Measurements from ENCODE around the gene NNT. TPM values are rescaled to one million over a fixed set of nuclear protein-coding genes. Genes with fewer than 3 reads are reported as not detected.
"Not testable (repeated sequence)": the region's sequence is repeated elsewhere in the genome, so short reads cannot be mapped to it uniquely, and the experiment has no call there.

NNT gene
- total and polyA plus RNA-seq, 8 donors = 8.7 to 127 (median 17.5) TPM

DNA sequence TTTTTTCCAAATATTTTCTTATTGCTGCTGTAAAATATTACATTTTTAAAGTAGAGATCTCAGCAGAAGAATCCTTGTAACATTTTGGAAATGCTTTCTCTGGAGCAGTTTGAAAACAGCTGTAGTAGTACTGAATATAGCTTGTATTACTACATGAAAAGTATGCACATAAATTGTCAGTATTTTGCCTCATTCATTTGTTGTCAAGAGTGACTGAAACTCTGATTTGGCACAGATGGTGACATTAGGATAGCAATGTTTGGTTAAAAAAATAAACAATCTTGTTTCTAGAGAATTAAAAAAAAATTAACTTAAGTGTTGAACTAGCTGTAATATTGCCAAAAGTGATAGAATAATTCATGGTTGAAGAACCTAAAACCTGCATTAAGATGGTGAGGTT, 90.4 kb downstream of the NNT start:
- Histone ChIP-seq H3K36me3 (peaks cover 0 to 38% (median 17%) of the 10 kb centered on the region in 4 donors), H3K9me3 (peaks cover 0 to 21% (median 5%) of the 10 kb centered on the region in 4 donors), H3K4me1 (peaks cover 0 to 9% (median 0%) of the 10 kb centered on the region in 4 donors), H3K4me3 (no peak overlapping the region), H3K27ac (no peak overlapping the region), H3K27me3 (no peaks in the 10 kb centered on the region)
- TF ChIP-seq EP300 (IDR thresholded peaks at IDR 0.05) (no peak), POLR2A (IDR thresholded peaks at IDR 0.05) (no peak), POLR2AphosphoS5 (IDR thresholded peaks at IDR 0.05) (no peak)
- TF ChIP-seq, protein P1, sequence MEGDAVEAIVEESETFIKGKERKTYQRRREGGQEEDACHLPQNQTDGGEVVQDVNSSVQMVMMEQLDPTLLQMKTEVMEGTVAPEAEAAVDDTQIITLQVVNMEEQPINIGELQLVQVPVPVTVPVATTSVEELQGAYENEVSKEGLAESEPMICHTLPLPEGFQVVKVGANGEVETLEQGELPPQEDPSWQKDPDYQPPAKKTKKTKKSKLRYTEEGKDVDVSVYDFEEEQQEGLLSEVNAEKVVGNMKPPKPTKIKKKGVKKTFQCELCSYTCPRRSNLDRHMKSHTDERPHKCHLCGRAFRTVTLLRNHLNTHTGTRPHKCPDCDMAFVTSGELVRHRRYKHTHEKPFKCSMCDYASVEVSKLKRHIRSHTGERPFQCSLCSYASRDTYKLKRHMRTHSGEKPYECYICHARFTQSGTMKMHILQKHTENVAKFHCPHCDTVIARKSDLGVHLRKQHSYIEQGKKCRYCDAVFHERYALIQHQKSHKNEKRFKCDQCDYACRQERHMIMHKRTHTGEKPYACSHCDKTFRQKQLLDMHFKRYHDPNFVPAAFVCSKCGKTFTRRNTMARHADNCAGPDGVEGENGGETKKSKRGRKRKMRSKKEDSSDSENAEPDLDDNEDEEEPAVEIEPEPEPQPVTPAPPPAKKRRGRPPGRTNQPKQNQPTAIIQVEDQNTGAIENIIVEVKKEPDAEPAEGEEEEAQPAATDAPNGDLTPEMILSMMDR (IDR thresholded peaks at IDR 0.05) = no peak
- intact Hi-C loops (cut with DNase I; ENCODE audit: low total_unique reads) = no loop called here
- DNase-seq = no peak

DNA sequence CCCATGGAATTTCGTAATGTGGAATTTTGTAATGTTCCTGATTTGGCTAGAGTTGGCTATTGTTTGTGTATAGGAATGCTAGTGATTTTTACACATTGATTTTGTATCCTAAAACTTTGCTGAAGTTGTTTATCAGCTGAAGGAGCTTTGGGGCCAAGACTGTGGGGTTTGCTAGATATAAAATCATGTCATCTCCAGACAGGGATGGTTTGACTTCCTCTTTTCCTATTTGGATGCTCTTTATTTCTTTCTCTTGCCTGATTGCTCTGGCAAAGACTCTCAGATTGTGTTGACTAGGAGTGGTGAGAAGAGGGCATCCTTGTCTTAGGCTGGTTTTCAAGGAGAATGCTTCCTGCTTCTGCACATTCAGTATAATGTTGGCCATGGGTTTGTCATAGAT, 91.0 kb downstream of the NNT start:
- Histone ChIP-seq H3K9me3 (peaks cover 0 to 21% (median 5%) of the 10 kb centered on the region in 4 donors), H3K4me3 (no peak overlapping the region), H3K27me3 (no peaks in the 10 kb centered on the region), H3K4me1 (peaks cover 0 to 9% (median 0%) of the 10 kb centered on the region in 4 donors), H3K36me3 (peaks cover 0 to 38% (median 17%) of the 10 kb centered on the region in 4 donors), H3K27ac (no peak overlapping the region)
- TF ChIP-seq, protein P1 (IDR thresholded peaks at IDR 0.05) = no peak
- no peak for TF ChIP-seq EP300 (IDR thresholded peaks at IDR 0.05)
- TF ChIP-seq POLR2A (IDR thresholded peaks at IDR 0.05) = no peak
- TF ChIP-seq POLR2AphosphoS5 (IDR thresholded peaks at IDR 0.05) = no peak
- WGBS, 5 donors = 89 to 98% (median 96%) methylated on average over 1 of the region's 1 CpG
- DNase-seq = no peak
- intact Hi-C loops (cut with DNase I; ENCODE audit: low total_unique reads) = no loop called here

DNA sequence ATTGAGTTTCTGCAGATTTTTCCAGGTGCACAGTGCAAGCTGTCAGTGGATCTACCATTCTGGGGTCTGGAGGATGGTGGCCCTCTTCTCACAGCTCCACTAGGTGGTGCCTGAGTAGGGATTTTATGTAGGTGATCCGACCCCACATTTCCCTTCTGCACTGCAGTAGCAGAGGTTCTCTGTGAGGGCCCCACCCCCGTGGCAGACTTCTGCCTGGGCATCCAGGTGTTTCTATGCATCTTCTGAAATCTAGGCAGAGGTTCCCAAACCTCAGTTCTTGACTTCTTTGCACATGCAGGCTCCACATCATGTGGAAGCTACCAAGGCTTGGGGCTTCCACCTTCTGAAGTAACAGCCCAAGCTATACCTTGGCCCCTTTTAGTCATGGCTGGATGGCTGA, 93.5 kb downstream of the NNT start:
- DNase-seq; H3K4me3 ChIP-seq; intact Hi-C loops (cut with DNase I; ENCODE audit: low total_unique reads); H3K27me3 ChIP-seq; H3K27ac ChIP-seq: not testable (repeated sequence)
- WGBS, 5 donors = 93 to 100% (median 100%) methylated on average over 2 of the region's 2 CpGs
- H3K36me3 ChIP-seq = peaks cover 0 to 26% (median 21%) of the 10 kb centered on the region in 4 donors
- peaks cover 0 to 29% (median 0%) of the 10 kb centered on the region in 4 donors for H3K4me1 ChIP-seq
- peaks cover 0 to 21% (median 5%) of the 10 kb centered on the region in 4 donors for H3K9me3 ChIP-seq

DNA sequence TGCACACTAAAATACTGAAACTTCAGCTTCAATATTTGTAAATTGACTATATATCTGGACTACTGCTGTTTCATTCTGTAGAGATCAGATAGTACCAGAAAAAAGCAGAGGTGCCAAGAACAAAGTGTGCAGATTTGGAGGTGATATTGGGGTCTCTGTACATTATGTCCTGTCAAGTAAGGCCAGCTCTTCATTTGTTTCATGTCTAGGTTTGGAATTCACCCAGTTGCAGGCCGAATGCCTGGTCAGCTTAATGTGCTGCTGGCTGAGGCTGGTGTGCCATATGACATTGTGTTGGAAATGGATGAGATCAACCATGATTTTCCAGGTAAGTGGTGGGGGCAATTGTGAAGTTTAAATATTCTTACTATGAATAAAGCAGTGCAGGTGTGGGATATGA, 96.9 kb downstream of the NNT start:
- intact Hi-C loops (cut with DNase I; ENCODE audit: low total_unique reads) = no loop called here
- 30 to 65% (median 55%) methylated on average over 1 of the region's 1 CpG for WGBS, 5 donors

DNA sequence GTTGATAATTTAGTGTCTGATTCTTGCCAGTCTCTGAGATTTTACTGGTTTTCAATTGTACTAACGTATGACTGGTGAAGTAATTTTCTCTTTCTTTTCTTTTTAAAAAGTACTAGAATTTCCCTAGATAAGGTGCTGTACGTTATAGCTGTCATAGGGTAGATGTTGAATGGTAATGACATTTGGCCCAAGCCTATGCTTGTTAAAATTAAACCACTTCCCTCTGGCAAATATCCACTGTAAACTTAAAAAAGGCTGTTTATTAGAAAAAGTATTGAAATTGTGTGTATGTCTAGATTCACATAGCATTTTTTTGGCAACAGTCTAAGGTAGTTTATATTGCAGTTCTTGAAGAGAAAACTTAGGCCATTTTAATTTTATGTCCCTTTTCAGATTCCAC, 97.6 kb downstream of the NNT start:
- peaks cover 0 to 51% (median 38%) of the 10 kb centered on the region in 4 donors for H3K36me3 ChIP-seq
- no peak overlapping the region for H3K27ac ChIP-seq
- no peak overlapping the region for H3K4me3 ChIP-seq
- intact Hi-C loops (cut with DNase I; ENCODE audit: low total_unique reads) = no loop called here
- H3K9me3 ChIP-seq = peaks cover 0 to 10% (median 5%) of the 10 kb centered on the region in 4 donors
- no peak for DNase-seq
- H3K4me1 ChIP-seq = peaks cover 6 to 45% (median 15%) of the 10 kb centered on the region in 4 donors
- TF ChIP-seq POLR2AphosphoS5 (IDR thresholded peaks at IDR 0.05) (no peak), POLR2A (IDR thresholded peaks at IDR 0.05) (no peak), EP300 (IDR thresholded peaks at IDR 0.05) (no peak)
- TF ChIP-seq, protein P1 (IDR thresholded peaks at IDR 0.05) = no peak
- no peaks in the 10 kb centered on the region for H3K27me3 ChIP-seq
- WGBS, 5 donors = 61 to 86% (median 68%) methylated on average over 2 of the region's 2 CpGs

More for the DNA sequence above, 96.9 kb downstream of the NNT start:
- Histone ChIP-seq H3K27ac (peak overlapping the region in 1 of 5 donors; percentile 24), H3K4me3 (no peak overlapping the region), H3K36me3 (peaks cover 0 to 48% (median 43%) of the 10 kb centered on the region in 4 donors), H3K9me3 (peaks cover 0 to 11% (median 5%) of the 10 kb centered on the region in 4 donors), H3K4me1 (peaks cover 6 to 41% (median 15%) of the 10 kb centered on the region in 4 donors), H3K27me3 (no peaks in the 10 kb centered on the region)
- no peak for DNase-seq
- TF ChIP-seq POLR2A (IDR thresholded peaks at IDR 0.05) (no peak), POLR2AphosphoS5 (IDR thresholded peaks at IDR 0.05) (no peak), EP300 (IDR thresholded peaks at IDR 0.05) (no peak)
- TF ChIP-seq, protein P1 (IDR thresholded peaks at IDR 0.05) = no peak
